ENCODE results near the gene BMF.

GRCh38 chr15:40059821-40060220 is 48.9 kb downstream of the BMF start:
- no peak for TF ChIP-seq POLR2AphosphoS5 (IDR thresholded peaks at IDR 0.05; ENCODE audit: low read depth, low read length)
- no peak for TF ChIP-seq POLR2A (IDR thresholded peaks at IDR 0.05; ENCODE audit: low read depth, low read length)
- TF ChIP-seq TAF1 (IDR thresholded peaks at IDR 0.05; ENCODE audit: borderline replicate concordance, low read depth, low read length), result no peak

Measured in GM12892 (cell line).